ENCODE data around the gene TPCN2.

The TPCN2 gene

DNA sequence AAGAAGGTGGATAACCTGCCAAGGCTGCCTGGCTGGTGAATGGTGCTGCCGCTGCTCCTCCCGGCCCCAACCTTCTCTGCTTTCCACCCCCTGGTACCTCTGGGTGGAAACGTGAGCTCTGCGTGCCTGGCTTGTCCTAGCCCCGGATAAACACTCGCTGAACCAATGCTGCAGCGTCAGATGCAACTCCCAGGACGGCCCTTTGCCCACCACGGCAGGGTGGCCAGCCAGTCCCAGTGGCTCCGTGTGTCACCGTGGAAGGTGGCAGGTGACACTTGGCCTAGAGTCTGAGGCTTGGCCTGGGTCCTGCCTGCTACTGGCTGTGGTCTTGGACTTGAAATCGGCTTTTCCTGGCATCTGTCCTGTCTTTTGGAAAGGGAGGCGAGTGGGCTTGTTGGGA, 47.7 kb downstream of the TPCN2 start:
- H3K4me3 ChIP-seq (ENCODE audit: low read depth, low read length), result no peak overlapping the region
- no peak for DNase-seq (ENCODE audit: low read depth)
- in situ Hi-C loops (cut with HindIII; ENCODE audit: low sequenced_read_pairs), result loop anchor here (25.0 kb wide), 1 partner anchor 459 kb away; no protein-coding TSS in a partner anchor
- no peak for TF ChIP-seq CTCF (IDR thresholded peaks at IDR 0.05; ENCODE audit: low read depth, low read length, missing control alignments)

DNA sequence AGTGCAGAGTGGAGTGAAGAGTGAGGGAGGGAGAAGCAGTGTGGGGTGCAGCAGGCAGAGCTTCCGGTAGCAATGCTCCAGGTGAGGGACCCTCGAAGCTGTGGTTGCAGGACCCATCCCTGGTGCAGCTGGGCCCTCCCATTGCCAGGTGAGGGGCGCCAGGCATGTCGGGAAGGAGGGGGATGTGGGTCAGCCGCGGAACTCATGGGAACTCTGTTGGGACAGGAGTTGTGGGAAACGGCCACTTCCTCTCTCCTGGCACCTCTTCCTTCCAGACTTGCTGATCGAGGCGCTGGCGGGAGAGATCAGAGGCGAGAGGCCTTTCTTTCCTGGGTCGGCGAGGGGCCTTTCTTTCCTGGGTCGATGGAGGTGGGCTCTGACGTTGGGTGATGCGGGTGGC, 48.5 kb downstream of the TPCN2 start:
- TF ChIP-seq CTCF (IDR thresholded peaks at IDR 0.05; ENCODE audit: low read depth, low read length, missing control alignments), result no peak
- DNase-seq (ENCODE audit: low read depth), result no peak
- in situ Hi-C loops (cut with HindIII; ENCODE audit: low sequenced_read_pairs), result loop anchor here (25.0 kb wide), 1 partner anchor 460 kb away; no protein-coding TSS in a partner anchor
- no peak overlapping the region for H3K4me3 ChIP-seq (ENCODE audit: low read depth, low read length)

GRCh38 chr11:69099180-69099579, 50.4 kb downstream of the TPCN2 start:
- in situ Hi-C loops (cut with HindIII; ENCODE audit: low sequenced_read_pairs), result loop anchor here (25.0 kb wide), 1 partner anchor 462 kb away; no protein-coding TSS in a partner anchor
- H3K4me3 ChIP-seq (ENCODE audit: low read depth, low read length), result no peak overlapping the region
- DNase-seq (ENCODE audit: low read depth), result no peak

GRCh38 chr11:69100454-69101114, 51.9 kb downstream of the TPCN2 start:
- in situ Hi-C loops (cut with HindIII; ENCODE audit: low sequenced_read_pairs), result no loop called here
- no peak overlapping the region for H3K4me3 ChIP-seq (ENCODE audit: low read depth, low read length)
- DNase-seq (ENCODE audit: low read depth), result no peak
- no peak for TF ChIP-seq CTCF (IDR thresholded peaks at IDR 0.05; ENCODE audit: low read depth, low read length, missing control alignments)

More at GRCh38 chr11:69099180-69099579, 50.4 kb downstream of the TPCN2 start:
- TF ChIP-seq CTCF (IDR thresholded peaks at IDR 0.05; ENCODE audit: low read depth, low read length, missing control alignments), result no peak

GRCh38 chr11:69101115-69101791, 52.5 kb downstream of the TPCN2 start:
- in situ Hi-C loops (cut with HindIII; ENCODE audit: low sequenced_read_pairs), result no loop called here
- TF ChIP-seq CTCF (IDR thresholded peaks at IDR 0.05; ENCODE audit: low read depth, low read length, missing control alignments), result peak; percentile 99
- no peak overlapping the region for H3K4me3 ChIP-seq (ENCODE audit: low read depth, low read length)
- DNase-seq (ENCODE audit: low read depth), result peak; percentile 33

DNA sequence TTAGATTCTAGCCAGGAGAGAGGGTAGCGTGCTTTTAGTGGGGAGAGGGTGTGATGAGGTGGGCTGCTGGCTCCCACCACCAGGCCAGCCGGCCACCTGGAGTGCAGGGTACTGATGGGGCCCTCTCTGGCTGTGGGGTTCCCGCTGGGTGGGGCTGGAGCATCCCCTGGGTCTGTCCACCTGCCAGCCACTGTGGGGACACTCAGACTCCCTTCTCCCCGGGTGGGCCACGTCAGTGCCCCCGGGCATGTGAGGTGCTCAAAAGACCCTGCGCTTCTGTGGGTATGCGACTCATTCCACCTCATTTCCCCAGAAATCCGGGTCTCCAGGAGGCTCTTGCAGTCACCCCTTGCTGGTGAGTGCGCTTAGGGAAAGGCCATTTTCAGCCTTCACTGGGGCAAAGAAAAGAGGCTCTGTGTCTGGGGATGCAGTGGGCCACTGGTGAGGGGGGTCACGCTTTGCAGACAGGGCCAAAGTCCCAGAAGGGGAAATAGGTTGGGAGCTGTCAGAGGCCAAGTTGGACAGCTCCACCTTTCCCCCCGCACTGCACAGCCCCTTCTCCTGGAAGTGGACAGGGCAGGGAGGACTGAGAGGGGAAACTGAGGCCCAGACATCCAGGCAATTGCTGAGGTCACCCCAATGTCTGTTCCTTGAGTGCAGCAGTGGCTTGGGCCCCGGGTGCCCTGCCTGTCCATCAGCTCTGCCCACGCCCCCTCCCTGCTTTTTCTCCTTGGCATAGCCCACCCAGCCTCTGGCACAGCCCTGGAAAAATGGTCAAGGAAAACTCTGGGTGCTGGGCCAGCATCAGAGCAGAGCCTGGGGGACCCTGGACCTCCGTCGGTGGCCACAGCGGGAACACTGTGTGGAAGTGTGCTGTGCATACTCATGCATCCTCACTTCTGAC, 53.3 kb downstream of the TPCN2 start:
- DNase-seq (ENCODE audit: low read depth), result no peak
- in situ Hi-C loops (cut with HindIII; ENCODE audit: low sequenced_read_pairs), result no loop called here
- no peak overlapping the region for H3K4me3 ChIP-seq (ENCODE audit: low read depth, low read length)
- TF ChIP-seq CTCF (IDR thresholded peaks at IDR 0.05; ENCODE audit: low read depth, low read length, missing control alignments), result no peak
